SK-N-SH treated with all-trans-retinoic acid at 6 μM for 48 hours (cell line): ENCODE measurements around the gene SPDYE1.
"Not testable (repeated sequence)": the region's sequence is repeated elsewhere in the genome, so short reads cannot be mapped to it uniquely, and the experiment has no call there.

ENCODE experiments used
- ATAC-seq: fragments of 200-7000 bp; cut with Tn5 transposase; 3 replicates; pipeline ENCODE4 v1.9.1; 2020; ENCODE audit warnings: mild to moderate bottlenecking, moderate library complexity
- ARNTL ChIP-seq: fragments of 450-650 bp; formaldehyde crosslinking; IDR thresholded peaks from 2 replicates; pipeline ENCODE4 v1.5.0; 2020; ENCODE audit warnings: low read depth, mild to moderate bottlenecking, moderate library complexity, borderline replicate concordance
- GLIS3 ChIP-seq: fragments of 250-450 bp; sonication (Bioruptor Pico); IDR thresholded peaks from 2 replicates; pipeline ENCODE4 v1.5.0; 2020; ENCODE audit warnings: mild to moderate bottlenecking, moderate library complexity
- ISL1 ChIP-seq: fragments of 250-450 bp; sonication (Bioruptor Pico); IDR thresholded peaks from 2 replicates; pipeline ENCODE4 v2.1.2; 2022; ENCODE audit warnings: mild to moderate bottlenecking, moderate library complexity
- OSR1 ChIP-seq: fragments of 250-450 bp; sonication (Bioruptor Pico); IDR thresholded peaks from 2 replicates; pipeline ENCODE4 v1.8.0; 2022; ENCODE audit warnings: moderate library complexity, mild to moderate bottlenecking, inconsistent platforms
- PATZ1 ChIP-seq: fragments of 250-450 bp; sonication (Bioruptor Pico); IDR thresholded peaks from 2 replicates; pipeline ENCODE4 v1.8.0; 2020; ENCODE audit warnings: mild to moderate bottlenecking, moderate library complexity, borderline replicate concordance
- POU6F1 ChIP-seq: fragments of 250-450 bp; sonication (Bioruptor Pico); IDR thresholded peaks from 2 replicates; pipeline ENCODE4 v1.8.0; 2021; ENCODE audit warnings: low read depth, mild to moderate bottlenecking, moderate library complexity, borderline replicate concordance
- RARB ChIP-seq: fragments of 250-450 bp; sonication (Bioruptor Pico); IDR thresholded peaks from 2 replicates; pipeline ENCODE4 v1.8.0; 2021; ENCODE audit warnings: mild to moderate bottlenecking, moderate library complexity
- TSHZ2 ChIP-seq: fragments of 250-450 bp; sonication (Bioruptor Pico); IDR thresholded peaks from 2 replicates; pipeline ENCODE4 v1.5.0; 2020; ENCODE audit warnings: mild to moderate bottlenecking, moderate library complexity
- ZFP3 ChIP-seq: fragments of 250-450 bp; sonication (Bioruptor Pico); IDR thresholded peaks from 2 replicates; pipeline ENCODE4 v1.5.0; 2020; ENCODE audit warnings: mild to moderate bottlenecking, moderate library complexity
- ZFP30 ChIP-seq: fragments of 450-650 bp; formaldehyde crosslinking; IDR thresholded peaks from 2 replicates; pipeline ENCODE4 v1.5.0; 2022; ENCODE audit warnings: mild to moderate bottlenecking, moderate library complexity
- ZNF565 ChIP-seq: fragments of 450-650 bp; formaldehyde crosslinking; conservative IDR thresholded peaks from 2 replicates; pipeline ENCODE4 v1.5.0; 2020; ENCODE audit warnings: low read depth, mild to moderate bottlenecking, moderate library complexity
- ZNF70 ChIP-seq: fragments of 450-650 bp; formaldehyde crosslinking; IDR thresholded peaks from 2 replicates; pipeline ENCODE4 v1.5.0; 2020; ENCODE audit warnings: mild to moderate bottlenecking, moderate library complexity

Gene SPDYE1

GRCh38 chr7:44031319-44031718 lies 33.6 kb downstream of the SPDYE1 start:
- ATAC-seq: not testable (repeated sequence)

- not testable (repeated sequence) for ATAC-seq
Measured at GRCh38 chr7:44032031-44032430, 34.3 kb downstream of the SPDYE1 start.

- not testable (repeated sequence) for ATAC-seq
Measured at GRCh38 chr7:44033971-44034844, 36.5 kb downstream of the SPDYE1 start.

- ATAC-seq: peak; percentile 58
Measured at GRCh38 chr7:44036364-44036763, 38.7 kb downstream of the SPDYE1 start.

- not testable (repeated sequence) for ATAC-seq
Measured at GRCh38 chr7:44037951-44038350, 40.3 kb downstream of the SPDYE1 start.

GRCh38 chr7:44038553-44038952 lies 40.9 kb downstream of the SPDYE1 start:
- ATAC-seq: 0 out of 3 replicates have a peak, but pooled peaks have one; percentile 0

GRCh38 chr7:44038961-44039558 lies 41.4 kb downstream of the SPDYE1 start:
- ATAC-seq: peak; percentile 87

GRCh38 chr7:44039800-44040492 lies 42.2 kb downstream of the SPDYE1 start:
- not testable (repeated sequence) for ATAC-seq

GRCh38 chr7:44040493-44040891 lies 42.8 kb downstream of the SPDYE1 start:
- ATAC-seq: not testable (repeated sequence)

- ATAC-seq: no peak
- TF ChIP-seq ARNTL (no peak), ISL1 (CRISPR knock-in tag) (no peak), ZFP3 (CRISPR knock-in tag) (no peak), ZNF70 (CRISPR knock-in tag) (no peak), TSHZ2 (CRISPR knock-in tag) (no peak), PATZ1 (CRISPR knock-in tag) (no peak), POU6F1 (CRISPR knock-in tag) (no peak), RARB (CRISPR knock-in tag) (no peak), OSR1 (CRISPR knock-in tag) (no peak), GLIS3 (CRISPR knock-in tag) (no peak), ZFP30 (CRISPR knock-in tag) (no peak), ZNF565 (CRISPR knock-in tag) (no peak)
Measured at GRCh38 chr7:44042221-44042620, 44.5 kb downstream of the SPDYE1 start.
